ENCODE measurements around the gene MYO7A.

MYO7A gene

DNA sequence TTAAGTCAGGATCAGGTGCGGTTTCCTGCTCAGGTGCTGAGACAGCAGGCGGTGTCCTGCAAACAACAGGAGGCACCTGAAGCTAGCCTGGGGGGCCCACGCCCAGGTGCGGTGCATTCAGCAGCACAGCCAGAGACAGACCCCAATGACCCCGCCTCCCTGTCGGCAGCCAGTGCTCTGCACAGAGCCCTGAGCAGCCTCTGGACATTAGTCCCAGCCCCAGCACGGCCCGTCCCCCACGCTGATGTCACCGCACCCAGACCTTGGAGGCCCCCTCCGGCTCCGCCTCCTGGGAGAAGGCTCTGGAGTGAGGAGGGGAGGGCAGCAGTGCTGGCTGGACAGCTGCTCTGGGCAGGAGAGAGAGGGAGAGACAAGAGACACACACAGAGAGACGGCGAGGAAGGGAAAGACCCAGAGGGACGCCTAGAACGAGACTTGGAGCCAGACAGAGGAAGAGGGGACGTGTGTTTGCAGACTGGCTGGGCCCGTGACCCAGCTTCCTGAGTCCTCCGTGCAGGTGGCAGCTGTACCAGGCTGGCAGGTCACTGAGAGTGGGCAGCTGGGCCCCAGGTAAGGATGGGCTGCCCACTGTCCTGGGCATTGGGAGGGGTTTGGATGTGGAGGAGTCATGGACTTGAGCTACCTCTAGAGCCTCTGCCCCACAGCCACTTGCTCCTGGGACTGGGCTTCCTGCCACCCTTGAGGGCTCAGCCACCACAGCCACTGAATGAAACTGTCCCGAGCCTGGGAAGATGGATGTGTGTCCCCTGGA, at the start of gene MYO7A:
TSS of gene MYO7A (plus strand) at position 327 of the 772 bp plus-strand sequence. CDS start 2,389 bp downstream, outside the sequence.
- TF ChIP-seq, protein P1, sequence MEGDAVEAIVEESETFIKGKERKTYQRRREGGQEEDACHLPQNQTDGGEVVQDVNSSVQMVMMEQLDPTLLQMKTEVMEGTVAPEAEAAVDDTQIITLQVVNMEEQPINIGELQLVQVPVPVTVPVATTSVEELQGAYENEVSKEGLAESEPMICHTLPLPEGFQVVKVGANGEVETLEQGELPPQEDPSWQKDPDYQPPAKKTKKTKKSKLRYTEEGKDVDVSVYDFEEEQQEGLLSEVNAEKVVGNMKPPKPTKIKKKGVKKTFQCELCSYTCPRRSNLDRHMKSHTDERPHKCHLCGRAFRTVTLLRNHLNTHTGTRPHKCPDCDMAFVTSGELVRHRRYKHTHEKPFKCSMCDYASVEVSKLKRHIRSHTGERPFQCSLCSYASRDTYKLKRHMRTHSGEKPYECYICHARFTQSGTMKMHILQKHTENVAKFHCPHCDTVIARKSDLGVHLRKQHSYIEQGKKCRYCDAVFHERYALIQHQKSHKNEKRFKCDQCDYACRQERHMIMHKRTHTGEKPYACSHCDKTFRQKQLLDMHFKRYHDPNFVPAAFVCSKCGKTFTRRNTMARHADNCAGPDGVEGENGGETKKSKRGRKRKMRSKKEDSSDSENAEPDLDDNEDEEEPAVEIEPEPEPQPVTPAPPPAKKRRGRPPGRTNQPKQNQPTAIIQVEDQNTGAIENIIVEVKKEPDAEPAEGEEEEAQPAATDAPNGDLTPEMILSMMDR (IDR thresholded peaks at IDR 0.05; ENCODE audit: insufficient read depth, missing control alignments) = no peak
- DNase-seq (ENCODE audit: insufficient read length, low spot score) = no peak
- FAIRE-seq = no peak

DNA sequence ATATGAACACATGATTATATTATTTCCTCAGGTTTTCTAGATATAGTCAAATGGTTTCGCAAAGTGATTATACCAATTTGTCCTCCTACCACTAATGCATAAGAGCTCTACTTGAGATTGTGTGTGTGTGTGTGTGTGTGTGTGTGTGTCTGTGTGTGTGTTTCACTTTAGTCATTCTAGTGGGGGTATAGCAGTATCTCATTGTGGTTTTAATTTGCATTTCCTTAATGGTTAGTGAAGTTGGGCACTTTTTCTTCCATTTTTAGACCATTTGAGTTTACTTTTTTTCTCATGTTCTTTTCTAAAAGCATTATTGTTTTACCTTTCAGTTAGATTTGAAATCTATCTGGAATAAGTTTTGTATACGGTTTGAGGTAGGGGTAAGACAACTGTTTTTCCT, 48.4 kb upstream of the MYO7A start:
- FAIRE-seq = no peak
- TF ChIP-seq, protein P1 (IDR thresholded peaks at IDR 0.05; ENCODE audit: insufficient read depth, missing control alignments) = no peak
- DNase-seq (ENCODE audit: insufficient read length, low spot score) = no peak

DNA sequence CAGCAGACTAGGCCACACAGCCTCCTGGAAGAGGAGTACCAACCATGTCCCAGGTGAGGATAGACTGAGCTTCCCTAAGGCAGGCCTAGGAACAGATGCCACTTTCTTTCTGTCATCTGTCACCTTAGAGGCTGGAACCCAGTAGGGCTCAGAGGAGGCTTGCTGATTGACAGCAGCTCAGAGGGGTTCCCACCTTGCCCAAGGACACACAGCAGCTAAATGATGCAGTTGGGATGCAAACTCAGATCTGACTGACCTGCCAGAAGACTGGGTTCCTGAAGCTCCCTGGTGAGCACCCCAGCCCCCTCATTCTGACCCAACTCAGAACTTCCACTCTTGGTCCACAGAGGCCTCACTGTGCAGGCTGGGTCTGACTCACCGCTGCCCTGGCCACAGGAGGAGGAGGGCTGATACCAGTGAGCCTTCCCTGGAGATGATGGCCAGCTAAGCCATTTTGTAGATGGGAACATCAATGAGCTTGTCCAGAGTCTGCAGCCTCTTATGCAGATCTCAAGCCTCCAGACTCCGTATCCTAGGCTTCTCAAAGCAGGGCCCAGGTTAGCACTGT, 47.3 kb upstream of the MYO7A start:
- DNase-seq (ENCODE audit: insufficient read length, low spot score) = no peak

DNA sequence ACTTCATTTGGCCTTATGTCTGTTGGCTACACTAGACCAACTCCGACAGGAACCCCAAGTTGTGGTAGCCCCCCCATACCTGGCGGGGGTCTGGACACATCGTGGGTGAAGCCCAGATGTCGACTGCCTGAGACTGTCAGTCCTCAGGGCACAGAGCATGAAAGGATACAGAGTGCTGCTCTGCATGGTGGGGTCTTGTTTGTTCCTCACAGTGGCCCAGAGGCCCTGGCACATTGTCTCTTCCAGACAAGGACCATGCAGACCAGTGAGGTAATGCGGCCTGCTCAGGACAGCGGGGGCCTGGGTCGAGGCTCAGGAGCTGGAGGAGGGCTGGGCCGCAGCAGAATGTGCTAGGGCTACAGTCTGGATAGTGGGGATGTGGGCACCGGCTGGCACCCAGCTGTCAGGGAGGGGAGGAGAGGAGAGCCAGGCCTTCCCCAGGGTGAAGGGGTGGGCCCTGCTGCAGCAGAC, 46.6 kb upstream of the MYO7A start:
- FAIRE-seq (no peak), DNase-seq (ENCODE audit: insufficient read length, low spot score) (no peak)
- TF ChIP-seq, protein P1 (IDR thresholded peaks at IDR 0.05; ENCODE audit: insufficient read depth, missing control alignments) = no peak

More for the DNA sequence above, 47.3 kb upstream of the MYO7A start:
- no peak for FAIRE-seq
- TF ChIP-seq, protein P1 (IDR thresholded peaks at IDR 0.05; ENCODE audit: insufficient read depth, missing control alignments) = no peak

DNA sequence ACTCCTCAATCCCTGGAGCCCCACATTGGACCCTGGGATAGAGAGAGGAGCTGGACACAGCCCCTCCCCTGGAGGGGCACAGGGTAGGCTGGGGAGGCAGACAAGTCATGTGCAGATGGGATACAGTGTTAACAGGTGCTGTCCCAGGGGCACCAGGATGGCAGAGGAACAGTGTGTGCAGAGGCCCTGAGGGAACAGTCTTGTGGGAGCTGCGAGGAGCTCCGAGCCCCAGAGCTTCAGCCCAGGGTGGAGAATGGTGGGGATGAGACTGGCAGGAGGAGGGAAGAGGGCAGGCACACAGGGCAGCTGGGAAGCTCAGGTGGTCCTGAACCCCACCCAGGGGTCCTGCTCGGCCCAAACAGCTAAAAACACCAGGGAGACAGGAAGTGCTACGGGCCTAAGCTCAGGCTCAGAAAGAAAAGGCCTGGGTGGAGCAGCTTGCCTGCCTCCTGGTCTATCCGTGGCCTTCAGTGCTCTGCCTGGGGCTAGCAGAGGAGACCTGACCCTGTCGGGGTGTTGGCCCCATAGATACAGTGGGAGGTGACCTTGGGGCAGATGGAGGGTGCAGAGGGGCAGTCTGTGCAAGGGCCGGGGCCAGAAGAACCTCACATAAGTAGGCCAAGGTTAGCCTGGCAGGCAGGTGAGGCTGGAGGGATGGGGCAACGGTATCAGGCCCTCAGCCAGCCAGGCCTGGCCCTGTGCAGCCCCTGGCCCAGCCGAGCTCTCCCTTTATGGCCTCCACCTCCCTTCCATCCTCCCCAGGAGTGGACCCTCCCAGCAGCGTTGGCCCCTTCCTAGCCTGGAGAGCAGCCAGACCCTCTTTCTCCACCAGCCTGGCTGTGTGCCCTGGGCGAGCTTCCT, 45.8 kb upstream of the MYO7A start:
- no peak for FAIRE-seq
- DNase-seq (ENCODE audit: insufficient read length, low spot score) = no peak
- TF ChIP-seq, protein P1 (IDR thresholded peaks at IDR 0.05; ENCODE audit: insufficient read depth, missing control alignments) = no peak

DNA sequence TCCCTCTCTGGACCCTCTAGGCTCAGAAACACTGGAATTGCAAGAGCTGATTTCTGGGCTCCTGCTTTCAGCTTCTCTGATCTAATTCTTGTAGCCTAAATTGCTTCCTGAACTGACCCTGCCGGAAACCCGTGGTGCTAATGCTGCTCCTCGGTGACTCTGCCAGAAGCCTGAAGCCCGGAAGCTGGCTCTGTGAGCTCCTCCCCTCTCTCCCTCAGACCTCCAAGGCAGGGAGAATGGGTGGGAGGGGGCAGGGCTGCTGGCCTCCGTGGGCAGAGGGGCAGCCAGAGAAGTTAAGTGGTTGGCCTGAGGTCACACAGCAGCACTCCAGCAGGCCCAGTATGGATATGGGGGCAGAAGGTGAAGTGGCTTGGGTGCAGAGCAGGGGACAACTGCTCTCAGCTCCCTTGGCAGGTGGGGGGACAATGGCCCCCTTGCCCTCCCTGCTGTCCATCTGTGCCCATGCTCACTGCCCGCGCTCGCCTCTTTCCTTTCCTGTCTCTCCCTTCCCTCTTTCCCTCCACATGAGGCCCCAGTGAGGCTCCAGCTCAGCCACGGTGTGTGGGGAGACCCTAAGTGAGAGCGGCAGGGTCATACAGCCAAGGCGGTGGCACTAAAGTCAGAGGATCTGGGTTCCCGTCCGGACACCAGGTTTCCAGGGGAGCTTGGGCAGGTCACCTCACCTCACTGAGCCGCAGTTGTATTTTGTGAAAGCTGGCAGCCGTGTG, 45.0 kb upstream of the MYO7A start:
- FAIRE-seq = no peak
- DNase-seq (ENCODE audit: insufficient read length, low spot score) = no peak
- TF ChIP-seq, protein P1 (IDR thresholded peaks at IDR 0.05; ENCODE audit: insufficient read depth, missing control alignments) = no peak

All from D721Med (cell line).